ENCODE measurements around the gene VAMP5. TPM values are rescaled to one million over a fixed set of nuclear protein-coding genes. Genes with fewer than 3 reads are reported as not detected.

Gene VAMP5
- total RNA-seq, 1 donor from 2014 or later, result 47.3 TPM

DNA sequence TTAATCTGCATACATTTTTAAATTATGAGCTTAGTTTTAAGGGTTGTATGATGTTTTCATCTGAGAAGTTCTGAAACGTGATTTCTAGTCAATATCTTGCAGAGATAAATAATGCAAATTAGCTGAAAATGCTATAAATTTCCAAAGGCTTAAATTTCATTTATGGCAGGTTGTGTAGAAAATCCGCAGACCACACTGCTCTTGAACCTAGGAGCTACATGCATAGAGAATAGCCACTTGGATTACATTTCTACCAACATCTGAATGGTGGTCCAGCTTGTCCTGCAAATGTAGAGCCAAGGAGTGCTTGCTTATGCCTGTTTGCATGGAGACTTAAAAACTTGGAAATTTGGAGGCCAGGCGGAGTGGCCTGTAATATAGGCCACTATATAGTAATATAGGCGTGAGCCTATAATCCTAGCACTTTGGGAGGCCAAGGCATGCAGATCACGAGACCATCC is 38.4 kb upstream of the VAMP5 start:
- TF ChIP-seq, protein P1, sequence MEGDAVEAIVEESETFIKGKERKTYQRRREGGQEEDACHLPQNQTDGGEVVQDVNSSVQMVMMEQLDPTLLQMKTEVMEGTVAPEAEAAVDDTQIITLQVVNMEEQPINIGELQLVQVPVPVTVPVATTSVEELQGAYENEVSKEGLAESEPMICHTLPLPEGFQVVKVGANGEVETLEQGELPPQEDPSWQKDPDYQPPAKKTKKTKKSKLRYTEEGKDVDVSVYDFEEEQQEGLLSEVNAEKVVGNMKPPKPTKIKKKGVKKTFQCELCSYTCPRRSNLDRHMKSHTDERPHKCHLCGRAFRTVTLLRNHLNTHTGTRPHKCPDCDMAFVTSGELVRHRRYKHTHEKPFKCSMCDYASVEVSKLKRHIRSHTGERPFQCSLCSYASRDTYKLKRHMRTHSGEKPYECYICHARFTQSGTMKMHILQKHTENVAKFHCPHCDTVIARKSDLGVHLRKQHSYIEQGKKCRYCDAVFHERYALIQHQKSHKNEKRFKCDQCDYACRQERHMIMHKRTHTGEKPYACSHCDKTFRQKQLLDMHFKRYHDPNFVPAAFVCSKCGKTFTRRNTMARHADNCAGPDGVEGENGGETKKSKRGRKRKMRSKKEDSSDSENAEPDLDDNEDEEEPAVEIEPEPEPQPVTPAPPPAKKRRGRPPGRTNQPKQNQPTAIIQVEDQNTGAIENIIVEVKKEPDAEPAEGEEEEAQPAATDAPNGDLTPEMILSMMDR (IDR thresholded peaks at IDR 0.05; ENCODE audit: borderline replicate concordance), result no peak
- H3K4me3 ChIP-seq, result no peak overlapping the region
- peaks cover 40% of the 10 kb centered on the region for H3K4me1 ChIP-seq
- no peak overlapping the region for H3K27ac ChIP-seq (replicated peaks)
- H3K27me3 ChIP-seq (ENCODE audit: low read depth), result no peaks in the 10 kb centered on the region
- DNase-seq, result no peak
- intact Hi-C loops (cut with micrococcal nuclease), result no loop called here
- H3K36me3 ChIP-seq, result peaks cover 73% of the 10 kb centered on the region
- no peaks in the 10 kb centered on the region for H3K9me3 ChIP-seq (replicated peaks)

DNA sequence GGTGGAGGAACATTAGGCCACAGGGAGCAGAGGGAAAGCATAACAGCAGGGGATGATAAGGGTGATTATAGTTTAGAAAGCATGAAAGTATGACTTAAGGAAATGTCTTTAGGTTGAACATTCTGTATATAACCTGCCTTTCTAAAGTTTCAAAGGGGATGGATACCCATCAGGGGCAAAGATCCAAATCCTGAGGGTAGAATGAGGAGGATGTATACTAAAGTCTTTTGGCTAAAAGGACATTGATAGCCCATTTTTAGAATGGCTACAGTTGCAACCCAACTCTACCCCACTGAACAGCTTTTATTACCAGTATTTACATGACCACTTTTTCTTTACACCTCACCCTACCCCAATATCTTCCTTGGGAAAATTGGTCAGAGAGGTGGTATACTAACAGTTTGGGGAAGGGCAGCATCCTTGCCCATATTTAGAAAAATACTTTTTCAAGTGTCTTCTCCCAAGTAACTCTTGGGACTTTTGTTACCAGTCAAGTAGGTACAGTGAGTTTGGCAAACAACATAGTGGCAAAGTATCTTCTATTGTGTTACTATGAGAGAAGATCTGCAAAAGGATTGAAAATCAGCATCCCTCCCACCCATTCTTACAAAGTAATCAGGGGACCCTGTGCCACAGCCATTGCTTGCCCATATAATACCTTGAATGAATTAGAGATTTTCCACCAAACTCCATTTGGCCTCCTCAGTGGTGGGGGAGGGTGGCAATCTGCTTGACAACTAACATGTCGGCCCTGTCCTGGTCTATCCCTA is 37.0 kb upstream of the VAMP5 start:
- intact Hi-C loops (cut with micrococcal nuclease), result no loop called here
- H3K4me1 ChIP-seq, result peaks cover 33% of the 10 kb centered on the region
- peak overlapping the region; percentile 7 for H3K27ac ChIP-seq (replicated peaks)
- no peak overlapping the region for H3K4me3 ChIP-seq
- no peaks in the 10 kb centered on the region for H3K27me3 ChIP-seq (ENCODE audit: low read depth)
- peaks cover 71% of the 10 kb centered on the region for H3K36me3 ChIP-seq
- H3K9me3 ChIP-seq (replicated peaks), result no peaks in the 10 kb centered on the region
- no peak for DNase-seq
- TF ChIP-seq, protein P1 (IDR thresholded peaks at IDR 0.05; ENCODE audit: borderline replicate concordance), result no peak

DNA sequence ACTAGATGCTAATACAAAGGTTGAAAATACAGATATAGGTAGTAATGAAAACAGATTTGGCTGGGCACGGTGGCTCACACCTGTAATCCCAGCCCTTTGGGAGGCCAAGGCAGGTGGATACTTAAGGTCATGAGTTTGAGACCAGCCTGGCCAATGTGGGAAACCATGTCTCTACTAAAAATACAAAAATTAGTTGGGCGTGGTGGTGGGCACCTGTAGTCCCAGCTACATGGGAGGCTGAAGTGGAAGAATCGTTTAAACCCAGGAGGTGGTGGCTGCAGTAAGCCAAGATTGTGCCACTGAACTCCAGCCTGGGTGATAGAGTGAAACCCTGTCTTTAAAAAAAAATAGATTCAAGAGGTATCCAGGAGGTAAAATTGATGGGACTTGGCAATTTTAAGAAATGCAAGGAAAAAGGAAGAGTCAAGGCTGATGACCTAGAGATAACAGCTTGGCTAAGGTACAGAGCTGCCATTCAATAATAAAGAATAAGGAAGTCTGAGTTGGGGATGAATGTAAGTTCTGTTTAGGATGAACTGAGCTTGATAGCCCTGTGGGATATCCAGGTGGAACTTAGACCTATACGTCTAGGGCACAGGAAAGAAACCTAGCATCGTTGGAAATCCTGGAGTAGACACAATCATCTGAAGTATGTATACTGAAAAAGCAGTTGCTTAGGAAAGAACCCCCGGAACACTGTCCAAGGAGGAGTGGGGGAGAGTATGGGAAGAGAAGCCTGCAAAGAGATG is 36.2 kb upstream of the VAMP5 start:
- H3K4me3 ChIP-seq, result no peak overlapping the region
- peaks cover 71% of the 10 kb centered on the region for H3K36me3 ChIP-seq
- no peak for DNase-seq
- H3K27ac ChIP-seq (replicated peaks), result no peak overlapping the region
- H3K27me3 ChIP-seq (ENCODE audit: low read depth), result no peaks in the 10 kb centered on the region
- TF ChIP-seq, protein P1 (IDR thresholded peaks at IDR 0.05; ENCODE audit: borderline replicate concordance), result no peak
- H3K9me3 ChIP-seq (replicated peaks), result no peaks in the 10 kb centered on the region
- intact Hi-C loops (cut with micrococcal nuclease), result no loop called here
- H3K4me1 ChIP-seq, result peaks cover 26% of the 10 kb centered on the region

GRCh38 chr2:85548608-85548900 is 35.7 kb upstream of the VAMP5 start:
- no peak for DNase-seq
- Histone ChIP-seq H3K4me1 (peaks cover 20% of the 10 kb centered on the region), H3K27me3 (ENCODE audit: low read depth) (no peaks in the 10 kb centered on the region), H3K4me3 (no peak overlapping the region), H3K27ac (replicated peaks) (no peak overlapping the region), H3K36me3 (peaks cover 71% of the 10 kb centered on the region), H3K9me3 (replicated peaks) (no peaks in the 10 kb centered on the region)
- TF ChIP-seq, protein P1 (IDR thresholded peaks at IDR 0.05; ENCODE audit: borderline replicate concordance), result no peak
- intact Hi-C loops (cut with micrococcal nuclease), result no loop called here

DNA sequence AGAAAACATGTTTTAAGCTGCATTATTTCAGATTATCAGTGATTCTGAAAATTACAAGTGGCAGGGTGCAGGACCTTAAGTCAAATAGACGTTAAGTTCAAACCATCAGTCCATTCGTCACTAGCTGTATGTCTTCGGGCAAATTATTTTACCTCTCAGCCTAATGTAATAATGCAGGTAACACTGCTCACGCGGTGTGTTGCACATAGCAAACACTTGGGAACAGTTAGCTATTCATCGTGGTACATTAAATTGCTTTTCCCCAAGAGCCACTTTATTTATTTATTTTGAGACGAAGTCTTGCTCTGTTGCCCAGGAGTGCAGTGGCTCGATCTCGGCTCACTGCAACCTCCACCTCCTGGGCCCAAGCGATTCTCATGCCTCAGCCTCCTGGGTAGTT is 35.1 kb upstream of the VAMP5 start:
- no peak overlapping the region for H3K27ac ChIP-seq (replicated peaks)
- H3K4me1 ChIP-seq, result peaks cover 16% of the 10 kb centered on the region
- DNase-seq, result no peak
- TF ChIP-seq, protein P1 (IDR thresholded peaks at IDR 0.05; ENCODE audit: borderline replicate concordance), result no peak
- H3K9me3 ChIP-seq (replicated peaks), result no peaks in the 10 kb centered on the region
- intact Hi-C loops (cut with micrococcal nuclease), result no loop called here
- H3K27me3 ChIP-seq (ENCODE audit: low read depth), result no peaks in the 10 kb centered on the region
- no peak overlapping the region for H3K4me3 ChIP-seq
- H3K36me3 ChIP-seq, result peaks cover 71% of the 10 kb centered on the region

Data from left ventricle myocardium inferior (tissue), 1 donor.